Vagina (tissue), 2 donors: Measurements from ENCODE around the gene ZNF24. TPM values are rescaled to one million over a fixed set of nuclear protein-coding genes. Genes with fewer than 3 reads are reported as not detected.

Source experiments
- DNase-seq, 2 donors: peaks; one replicate each; pipeline ENCODE4 v3.0.0-alpha.2; 2017; ENCODE audit errors: extremely low spot score in 2 of 2
- H3K27ac ChIP-seq: fragments of 200-600 bp; sonication (generic); one replicate; pipeline ENCODE4 v1.5.1; 2019
- H3K27me3 ChIP-seq: fragments of 200-600 bp; sonication (generic); one replicate; pipeline ENCODE4 v1.5.1; 2019
- H3K36me3 ChIP-seq, 2 donors: fragments of 200-600 bp; sonication (generic); one replicate each; pipeline ENCODE4 v1.5.1; 2017 to 2019
- H3K4me1 ChIP-seq: fragments of 200-600 bp; sonication (generic); one replicate; pipeline ENCODE4 v1.5.1; 2019
- H3K4me3 ChIP-seq, 2 donors: fragments of 200-600 bp; sonication (generic); 1 replicate in 1 of 2; 2 replicates in 1 of 2; pipeline ENCODE4 v1.5.1; 2016 to 2019
- H3K9me3 ChIP-seq: fragments of 200-600 bp; sonication (generic); one replicate; pipeline ENCODE4 v1.5.1; 2019
- POLR2A ChIP-seq, 2 donors: fragments of 450-650 bp; IDR thresholded peaks; one replicate each; pipeline ENCODE4 v1.6.1; 2017; ENCODE audit warnings: antibody characterized with exemption in 2 of 2, mild to moderate bottlenecking in 2 of 2, moderate library complexity in 2 of 2
- POLR2AphosphoS5 ChIP-seq, 2 donors: sonication (generic); formaldehyde crosslinking; IDR thresholded peaks; one replicate each; pipeline ENCODE4 v1.9.0; 2017; ENCODE audit warnings: antibody characterized with exemption in 2 of 2, mild to moderate bottlenecking in 2 of 2, low read depth in 1 of 2; ENCODE audit not compliant: insufficient read depth in 1 of 2
- intact Hi-C: fragments of 100-400 bp; cut with DNase I; formaldehyde crosslinking; loops from one replicate; pipeline ENCODE4 v1.15.1; 2023
- total RNA-seq: library from RNA; depleted of rRNA; stranded (reverse); fragments of >200 nt; gene quantifications from one replicate; pipeline ENCODE4 v1.2.3, GENCODE V29; 2016
- TF ChIP-seq, protein P1 (sequence below), 3 experiments: fragments of 450-650 bp in 2 of 3; fragments of 200-600 bp in 1 of 3; sonication (generic) in 1 of 3; IDR thresholded peaks; one replicate each; pipeline ENCODE4 v1.5.1; 2017 to 2019; ENCODE audit warnings: antibody characterized with exemption in 3 of 3, mild to moderate bottlenecking in 2 of 3, moderate library complexity in 2 of 3

Gene ZNF24
- total RNA-seq, 1 donor from 2014 or later, result 24.8 TPM

DNA sequence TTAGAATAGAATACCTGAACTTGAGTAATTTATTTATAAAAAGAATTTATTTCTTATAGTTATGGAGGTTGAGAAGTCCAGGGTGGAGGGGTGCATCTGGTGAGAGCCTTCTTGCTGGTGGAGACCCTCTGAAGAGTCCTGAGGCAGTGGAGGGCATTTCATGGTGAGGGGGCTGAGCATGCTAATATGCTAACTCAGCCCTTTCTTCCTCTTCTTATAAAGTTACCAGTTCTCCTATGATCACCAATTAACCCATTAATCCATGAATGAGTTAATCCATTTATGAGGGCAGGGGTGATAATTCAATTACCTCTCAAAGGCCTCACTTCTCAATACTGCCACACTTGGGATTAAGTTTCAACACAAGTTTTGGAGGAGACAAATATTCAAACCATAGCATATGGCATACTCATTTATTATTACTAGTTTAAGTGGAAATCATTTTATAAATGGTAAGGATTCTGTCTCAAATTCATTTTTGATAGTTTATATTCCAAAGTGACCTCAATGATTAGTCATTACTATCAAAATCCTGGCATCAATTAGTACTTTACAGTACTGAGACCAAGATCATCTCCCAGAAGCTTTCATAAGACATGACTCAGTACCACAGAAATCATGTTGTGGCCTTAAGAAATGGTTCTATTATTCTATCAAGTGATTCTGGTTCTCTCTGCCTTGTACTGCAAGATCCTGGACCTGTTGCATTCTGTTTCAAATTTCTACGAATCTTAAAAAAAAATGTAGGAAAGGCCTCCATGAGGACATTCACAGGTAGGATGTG is 27.4 kb upstream of the ZNF24 start:
- Histone ChIP-seq H3K27me3 (no peaks in the 10 kb centered on the region), H3K4me3 (no peak overlapping the region), H3K27ac (no peak overlapping the region), H3K36me3 (no peaks in the 10 kb centered on the region), H3K9me3 (no peaks in the 10 kb centered on the region), H3K4me1 (no peaks in the 10 kb centered on the region)
- no peak for TF ChIP-seq POLR2A (IDR thresholded peaks at IDR 0.05)
- TF ChIP-seq, protein P1, sequence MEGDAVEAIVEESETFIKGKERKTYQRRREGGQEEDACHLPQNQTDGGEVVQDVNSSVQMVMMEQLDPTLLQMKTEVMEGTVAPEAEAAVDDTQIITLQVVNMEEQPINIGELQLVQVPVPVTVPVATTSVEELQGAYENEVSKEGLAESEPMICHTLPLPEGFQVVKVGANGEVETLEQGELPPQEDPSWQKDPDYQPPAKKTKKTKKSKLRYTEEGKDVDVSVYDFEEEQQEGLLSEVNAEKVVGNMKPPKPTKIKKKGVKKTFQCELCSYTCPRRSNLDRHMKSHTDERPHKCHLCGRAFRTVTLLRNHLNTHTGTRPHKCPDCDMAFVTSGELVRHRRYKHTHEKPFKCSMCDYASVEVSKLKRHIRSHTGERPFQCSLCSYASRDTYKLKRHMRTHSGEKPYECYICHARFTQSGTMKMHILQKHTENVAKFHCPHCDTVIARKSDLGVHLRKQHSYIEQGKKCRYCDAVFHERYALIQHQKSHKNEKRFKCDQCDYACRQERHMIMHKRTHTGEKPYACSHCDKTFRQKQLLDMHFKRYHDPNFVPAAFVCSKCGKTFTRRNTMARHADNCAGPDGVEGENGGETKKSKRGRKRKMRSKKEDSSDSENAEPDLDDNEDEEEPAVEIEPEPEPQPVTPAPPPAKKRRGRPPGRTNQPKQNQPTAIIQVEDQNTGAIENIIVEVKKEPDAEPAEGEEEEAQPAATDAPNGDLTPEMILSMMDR (IDR thresholded peaks at IDR 0.05), result no peak
- no peak for TF ChIP-seq POLR2AphosphoS5 (IDR thresholded peaks at IDR 0.05; ENCODE audit: insufficient read depth in 1 of 2, low read depth in 1 of 2)
- DNase-seq, result no peak
- intact Hi-C loops, result no loop called here

DNA sequence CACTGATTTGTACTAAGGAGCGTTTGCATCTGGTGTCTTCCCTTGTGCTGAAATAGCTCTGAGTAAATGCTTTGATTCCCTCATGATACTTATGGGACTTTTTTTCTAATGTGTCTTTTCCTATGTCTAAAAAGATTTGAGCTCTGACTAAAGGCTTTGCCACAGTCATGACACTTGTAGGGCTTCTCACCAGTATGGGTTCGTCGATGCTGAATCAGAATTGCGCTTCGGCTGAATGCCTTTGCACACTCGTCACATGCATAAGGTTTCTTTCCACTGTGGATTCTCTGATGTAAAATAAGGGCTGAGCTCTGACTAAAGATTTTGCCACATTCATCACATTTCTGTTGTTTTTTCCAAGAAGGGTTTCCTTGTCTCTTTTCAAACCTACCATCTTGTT is 24.9 kb upstream of the ZNF24 start:
- H3K4me3 ChIP-seq, result no peak overlapping the region
- no peaks in the 10 kb centered on the region for H3K9me3 ChIP-seq
- H3K27me3 ChIP-seq, result no peaks in the 10 kb centered on the region
- intact Hi-C loops, result no loop called here
- no peak overlapping the region for H3K27ac ChIP-seq
- TF ChIP-seq, protein P1 (IDR thresholded peaks at IDR 0.05), result no peak
- TF ChIP-seq POLR2A (IDR thresholded peaks at IDR 0.05) (no peak), POLR2AphosphoS5 (IDR thresholded peaks at IDR 0.05; ENCODE audit: insufficient read depth in 1 of 2, low read depth in 1 of 2) (no peak)
- no peak for DNase-seq
- no peaks in the 10 kb centered on the region for H3K4me1 ChIP-seq
- H3K36me3 ChIP-seq, result no peaks in the 10 kb centered on the region

DNA sequence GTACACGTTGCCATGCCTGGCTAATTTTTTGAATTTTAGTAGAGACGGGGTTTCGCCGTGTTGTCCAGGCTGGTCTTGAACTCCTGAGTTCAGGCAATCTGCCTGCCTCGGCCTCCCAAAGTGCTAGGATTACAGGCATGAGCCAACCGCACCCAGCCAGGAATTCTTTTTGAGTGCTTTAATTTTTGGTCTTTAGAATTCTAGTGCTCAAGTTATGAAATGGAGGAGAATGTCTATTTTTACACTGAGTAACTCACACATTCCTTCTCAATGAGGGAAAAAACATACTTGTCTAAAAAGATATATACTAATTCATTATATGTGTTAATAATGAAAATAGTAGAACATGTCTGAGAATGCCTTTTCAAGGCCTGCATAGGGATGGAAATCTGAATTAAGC is 24.4 kb upstream of the ZNF24 start:
- Histone ChIP-seq H3K9me3 (no peaks in the 10 kb centered on the region), H3K27ac (no peak overlapping the region), H3K36me3 (no peaks in the 10 kb centered on the region), H3K4me1 (no peaks in the 10 kb centered on the region), H3K4me3 (no peak overlapping the region), H3K27me3 (no peaks in the 10 kb centered on the region)
- no peak for DNase-seq
- no peak for TF ChIP-seq POLR2AphosphoS5 (IDR thresholded peaks at IDR 0.05; ENCODE audit: insufficient read depth in 1 of 2, low read depth in 1 of 2)
- no peak for TF ChIP-seq POLR2A (IDR thresholded peaks at IDR 0.05)
- intact Hi-C loops, result no loop called here

DNA sequence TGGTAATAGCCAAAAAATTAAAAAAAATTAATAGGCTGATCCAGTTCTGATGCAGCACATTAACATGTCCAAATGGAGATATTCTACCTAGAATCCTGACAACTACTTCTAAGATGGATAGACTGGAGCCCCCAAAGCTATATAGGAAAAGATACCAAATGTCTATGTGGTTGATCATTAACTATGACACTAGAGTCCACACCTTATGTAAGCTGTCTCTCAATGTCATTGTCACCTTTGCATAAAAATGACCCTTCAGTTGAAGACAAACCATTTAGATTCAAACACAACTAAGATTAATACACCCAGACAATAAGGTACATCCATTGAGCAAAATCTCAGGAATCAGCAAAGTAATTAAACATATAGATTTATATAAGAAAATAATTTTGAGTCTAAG is 18.3 kb upstream of the ZNF24 start:
- intact Hi-C loops, result no loop called here
- no peak overlapping the region for H3K27ac ChIP-seq
- H3K4me1 ChIP-seq, result no peaks in the 10 kb centered on the region
- no peaks in the 10 kb centered on the region for H3K27me3 ChIP-seq
- H3K9me3 ChIP-seq, result no peaks in the 10 kb centered on the region
- no peak overlapping the region for H3K4me3 ChIP-seq
- no peak for DNase-seq
- H3K36me3 ChIP-seq, result no peaks in the 10 kb centered on the region
- TF ChIP-seq POLR2AphosphoS5 (IDR thresholded peaks at IDR 0.05; ENCODE audit: insufficient read depth in 1 of 2, low read depth in 1 of 2), result no peak
- TF ChIP-seq, protein P1 (IDR thresholded peaks at IDR 0.05), result no peak
- TF ChIP-seq POLR2A (IDR thresholded peaks at IDR 0.05), result no peak

DNA sequence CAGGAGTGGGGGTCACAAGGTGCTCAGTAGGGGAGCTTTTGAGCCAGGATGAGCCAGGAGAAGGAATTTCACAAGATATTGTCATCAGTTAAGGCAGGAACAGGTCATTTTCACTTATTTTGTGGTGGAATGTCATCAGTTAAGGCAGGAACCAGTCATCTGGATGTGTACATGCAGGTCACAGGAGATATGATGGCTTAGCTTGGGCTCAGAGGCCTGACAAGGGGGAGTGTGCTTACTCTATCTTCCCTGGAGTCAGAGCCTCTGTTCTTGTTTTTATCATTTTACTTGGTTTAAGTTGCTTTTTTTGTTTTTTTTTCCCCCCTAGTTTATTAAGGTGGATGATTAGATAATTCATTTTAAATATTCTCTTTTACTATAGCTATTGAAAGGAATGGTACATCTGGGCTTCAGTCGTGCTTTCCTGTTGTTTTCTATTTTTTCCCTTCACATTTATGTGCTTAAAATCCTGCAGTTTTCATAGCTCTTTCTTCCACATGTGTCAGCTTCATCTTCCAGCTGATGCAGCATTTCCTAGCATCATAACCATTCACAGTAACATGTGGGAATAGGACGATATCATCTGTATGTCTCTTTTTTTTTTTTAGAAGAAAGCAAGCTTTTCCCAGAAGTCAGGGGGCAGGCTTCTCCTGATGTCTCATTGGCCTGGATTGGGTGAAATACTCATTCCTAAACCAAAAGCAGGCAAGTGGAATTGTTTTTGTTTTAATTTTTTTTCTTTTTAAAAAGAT is 17.5 kb upstream of the ZNF24 start:
- no peak for DNase-seq
- H3K27ac ChIP-seq, result no peak overlapping the region
- no peak overlapping the region for H3K4me3 ChIP-seq
- intact Hi-C loops, result no loop called here
- H3K27me3 ChIP-seq, result no peaks in the 10 kb centered on the region
- H3K9me3 ChIP-seq, result no peaks in the 10 kb centered on the region
- no peak for TF ChIP-seq POLR2AphosphoS5 (IDR thresholded peaks at IDR 0.05; ENCODE audit: insufficient read depth in 1 of 2, low read depth in 1 of 2)
- TF ChIP-seq POLR2A (IDR thresholded peaks at IDR 0.05), result no peak
- TF ChIP-seq, protein P1 (IDR thresholded peaks at IDR 0.05), result no peak
- no peaks in the 10 kb centered on the region for H3K4me1 ChIP-seq
- no peaks in the 10 kb centered on the region for H3K36me3 ChIP-seq
